Measurements from ENCODE around the gene ECE1.
"Not testable (repeated sequence)": the region's sequence is repeated elsewhere in the genome, so short reads cannot be mapped to it uniquely, and the experiment has no call there.

ECE1 gene

GRCh38 chr1:21188235-21188634 lies 102.0 kb downstream of the ECE1 start:
- H3K4me3 ChIP-seq (ENCODE audit: low read depth, low read length) = no peak overlapping the region
- no peaks in the 10 kb centered on the region for H3K36me3 ChIP-seq (ENCODE audit: control insufficient read depth, insufficient read depth, low read length)
- no peaks in the 10 kb centered on the region for H3K9me3 ChIP-seq (ENCODE audit: control insufficient read depth, insufficient read depth, low read length)
- no peak overlapping the region for H3K9ac ChIP-seq (ENCODE audit: low read depth, low read length)
- H3K27me3 ChIP-seq (ENCODE audit: control insufficient read depth, insufficient read depth, low read length) = peaks cover 62% of the 10 kb centered on the region
- no peaks in the 10 kb centered on the region for H3K4me1 ChIP-seq (ENCODE audit: control insufficient read depth, insufficient read depth, low read length)

- Histone ChIP-seq H3K27me3 (ENCODE audit: control insufficient read depth, insufficient read depth, low read length) (peaks cover 45% of the 10 kb centered on the region), H3K36me3 (ENCODE audit: control insufficient read depth, insufficient read depth, low read length) (no peaks in the 10 kb centered on the region), H3K9ac (ENCODE audit: low read depth, low read length) (no peak overlapping the region), H3K9me3 (ENCODE audit: control insufficient read depth, insufficient read depth, low read length) (no peaks in the 10 kb centered on the region), H3K4me3 (ENCODE audit: low read depth, low read length) (no peak overlapping the region), H3K4me1 (ENCODE audit: control insufficient read depth, insufficient read depth, low read length) (no peaks in the 10 kb centered on the region)
Observed at GRCh38 chr1:21185221-21185731, 105.0 kb downstream of the ECE1 start.

GRCh38 chr1:21184276-21184675 lies 106.0 kb downstream of the ECE1 start:
- Histone ChIP-seq H3K4me3 (ENCODE audit: low read depth, low read length) (no peak overlapping the region), H3K9me3 (ENCODE audit: control insufficient read depth, insufficient read depth, low read length) (no peaks in the 10 kb centered on the region), H3K36me3 (ENCODE audit: control insufficient read depth, insufficient read depth, low read length) (no peaks in the 10 kb centered on the region), H3K9ac (ENCODE audit: low read depth, low read length) (no peak overlapping the region), H3K4me1 (ENCODE audit: control insufficient read depth, insufficient read depth, low read length) (no peaks in the 10 kb centered on the region), H3K27me3 (ENCODE audit: control insufficient read depth, insufficient read depth, low read length) (peaks cover 35% of the 10 kb centered on the region)

GRCh38 chr1:21182181-21182731 lies 108.0 kb downstream of the ECE1 start:
- no peaks in the 10 kb centered on the region for H3K9me3 ChIP-seq (ENCODE audit: control insufficient read depth, insufficient read depth, low read length)
- H3K36me3 ChIP-seq (ENCODE audit: control insufficient read depth, insufficient read depth, low read length) = no peaks in the 10 kb centered on the region
- no peak overlapping the region for H3K9ac ChIP-seq (ENCODE audit: low read depth, low read length)
- no peaks in the 10 kb centered on the region for H3K4me1 ChIP-seq (ENCODE audit: control insufficient read depth, insufficient read depth, low read length)
- no peak overlapping the region for H3K4me3 ChIP-seq (ENCODE audit: low read depth, low read length)
- H3K27me3 ChIP-seq (ENCODE audit: control insufficient read depth, insufficient read depth, low read length) = peaks cover 15% of the 10 kb centered on the region

- H3K36me3 ChIP-seq (ENCODE audit: control insufficient read depth, insufficient read depth, low read length); H3K4me3 ChIP-seq (ENCODE audit: low read depth, low read length); H3K9ac ChIP-seq (ENCODE audit: low read depth, low read length); H3K9me3 ChIP-seq (ENCODE audit: control insufficient read depth, insufficient read depth, low read length); H3K4me1 ChIP-seq (ENCODE audit: control insufficient read depth, insufficient read depth, low read length); H3K27me3 ChIP-seq (ENCODE audit: control insufficient read depth, insufficient read depth, low read length): not testable (repeated sequence)
Observed at GRCh38 chr1:21178271-21178670, 112.0 kb downstream of the ECE1 start.

GRCh38 chr1:21176586-21177555 lies 113.4 kb downstream of the ECE1 start, which contains the start of gene EIF4G3:
TSS of gene EIF4G3 (minus strand) at chr1:21176897. CDS start at chr1:21002742, 174,155 bp downstream.
- peak within 1 kb of the TSS; percentile 80 for H3K4me3 ChIP-seq (ENCODE audit: low read depth, low read length)
- peaks cover 3% of the 10 kb centered on the region for H3K27me3 ChIP-seq (ENCODE audit: control insufficient read depth, insufficient read depth, low read length)
- H3K9ac ChIP-seq (ENCODE audit: low read depth, low read length) = peak within 1 kb of the TSS; percentile 84
- no peaks in the 10 kb centered on the region for H3K9me3 ChIP-seq (ENCODE audit: control insufficient read depth, insufficient read depth, low read length)
- peaks cover 8% of the 10 kb centered on the region for H3K4me1 ChIP-seq (ENCODE audit: control insufficient read depth, insufficient read depth, low read length)
- no peaks in the 10 kb centered on the region for H3K36me3 ChIP-seq (ENCODE audit: control insufficient read depth, insufficient read depth, low read length)

GRCh38 chr1:21175670-21176581 lies 114.3 kb downstream of the ECE1 start:
- peaks cover 8% of the 10 kb centered on the region for H3K4me1 ChIP-seq (ENCODE audit: control insufficient read depth, insufficient read depth, low read length)
- no peaks in the 10 kb centered on the region for H3K36me3 ChIP-seq (ENCODE audit: control insufficient read depth, insufficient read depth, low read length)
- no peaks in the 10 kb centered on the region for H3K27me3 ChIP-seq (ENCODE audit: control insufficient read depth, insufficient read depth, low read length)
- no peaks in the 10 kb centered on the region for H3K9me3 ChIP-seq (ENCODE audit: control insufficient read depth, insufficient read depth, low read length)
- H3K9ac ChIP-seq (ENCODE audit: low read depth, low read length) = peak overlapping the region; percentile 84
- peak overlapping the region; percentile 80 for H3K4me3 ChIP-seq (ENCODE audit: low read depth, low read length)

GRCh38 chr1:21175324-21175669 lies 115.0 kb downstream of the ECE1 start:
- no peaks in the 10 kb centered on the region for H3K36me3 ChIP-seq (ENCODE audit: control insufficient read depth, insufficient read depth, low read length)
- peak overlapping the region; percentile 84 for H3K9ac ChIP-seq (ENCODE audit: low read depth, low read length)
- H3K4me3 ChIP-seq (ENCODE audit: low read depth, low read length) = peak overlapping the region; percentile 80
- H3K27me3 ChIP-seq (ENCODE audit: control insufficient read depth, insufficient read depth, low read length) = no peaks in the 10 kb centered on the region
- H3K9me3 ChIP-seq (ENCODE audit: control insufficient read depth, insufficient read depth, low read length) = no peaks in the 10 kb centered on the region
- peaks cover 8% of the 10 kb centered on the region for H3K4me1 ChIP-seq (ENCODE audit: control insufficient read depth, insufficient read depth, low read length)

GRCh38 chr1:21174654-21175323 lies 115.5 kb downstream of the ECE1 start:
- peak overlapping the region; percentile 80 for H3K4me3 ChIP-seq (ENCODE audit: low read depth, low read length)
- no peaks in the 10 kb centered on the region for H3K9me3 ChIP-seq (ENCODE audit: control insufficient read depth, insufficient read depth, low read length)
- H3K27me3 ChIP-seq (ENCODE audit: control insufficient read depth, insufficient read depth, low read length) = no peaks in the 10 kb centered on the region
- H3K9ac ChIP-seq (ENCODE audit: low read depth, low read length) = peak overlapping the region; percentile 84
- no peaks in the 10 kb centered on the region for H3K36me3 ChIP-seq (ENCODE audit: control insufficient read depth, insufficient read depth, low read length)
- H3K4me1 ChIP-seq (ENCODE audit: control insufficient read depth, insufficient read depth, low read length) = peaks cover 8% of the 10 kb centered on the region

- no peaks in the 10 kb centered on the region for H3K36me3 ChIP-seq (ENCODE audit: control insufficient read depth, insufficient read depth, low read length)
- H3K27me3 ChIP-seq (ENCODE audit: control insufficient read depth, insufficient read depth, low read length) = no peaks in the 10 kb centered on the region
- no peak overlapping the region for H3K9ac ChIP-seq (ENCODE audit: low read depth, low read length)
- peaks cover 8% of the 10 kb centered on the region for H3K4me1 ChIP-seq (ENCODE audit: control insufficient read depth, insufficient read depth, low read length)
- no peaks in the 10 kb centered on the region for H3K9me3 ChIP-seq (ENCODE audit: control insufficient read depth, insufficient read depth, low read length)
- H3K4me3 ChIP-seq (ENCODE audit: low read depth, low read length) = peak overlapping the region; percentile 80
Observed at GRCh38 chr1:21174230-21174629, 116.0 kb downstream of the ECE1 start.

GRCh38 chr1:21173096-21173495 lies 117.2 kb downstream of the ECE1 start:
- not testable (repeated sequence) for H3K9ac ChIP-seq (ENCODE audit: low read depth, low read length); H3K4me3 ChIP-seq (ENCODE audit: low read depth, low read length); H3K36me3 ChIP-seq (ENCODE audit: control insufficient read depth, insufficient read depth, low read length); H3K4me1 ChIP-seq (ENCODE audit: control insufficient read depth, insufficient read depth, low read length); H3K27me3 ChIP-seq (ENCODE audit: control insufficient read depth, insufficient read depth, low read length); H3K9me3 ChIP-seq (ENCODE audit: control insufficient read depth, insufficient read depth, low read length)

All from iPS-15b (cell line).